SKM-1 treated with dmso at 0.1 percent for 144 hours (cell line): Measurements from ENCODE around the gene IL15RA.
A peak's percentile ranks its signal among the peaks of the same experiment; 100 is the strongest.

Experiments
- DNase-seq: peaks from one replicate; lab custom pipeline; 2025; ENCODE audit not compliant: unreplicated experiment; lab: John Stamatoyannopoulos, UW

The IL15RA gene, protein sequence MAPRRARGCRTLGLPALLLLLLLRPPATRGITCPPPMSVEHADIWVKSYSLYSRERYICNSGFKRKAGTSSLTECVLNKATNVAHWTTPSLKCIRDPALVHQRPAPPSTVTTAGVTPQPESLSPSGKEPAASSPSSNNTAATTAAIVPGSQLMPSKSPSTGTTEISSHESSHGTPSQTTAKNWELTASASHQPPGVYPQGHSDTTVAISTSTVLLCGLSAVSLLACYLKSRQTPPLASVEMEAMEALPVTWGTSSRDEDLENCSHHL

DNA sequence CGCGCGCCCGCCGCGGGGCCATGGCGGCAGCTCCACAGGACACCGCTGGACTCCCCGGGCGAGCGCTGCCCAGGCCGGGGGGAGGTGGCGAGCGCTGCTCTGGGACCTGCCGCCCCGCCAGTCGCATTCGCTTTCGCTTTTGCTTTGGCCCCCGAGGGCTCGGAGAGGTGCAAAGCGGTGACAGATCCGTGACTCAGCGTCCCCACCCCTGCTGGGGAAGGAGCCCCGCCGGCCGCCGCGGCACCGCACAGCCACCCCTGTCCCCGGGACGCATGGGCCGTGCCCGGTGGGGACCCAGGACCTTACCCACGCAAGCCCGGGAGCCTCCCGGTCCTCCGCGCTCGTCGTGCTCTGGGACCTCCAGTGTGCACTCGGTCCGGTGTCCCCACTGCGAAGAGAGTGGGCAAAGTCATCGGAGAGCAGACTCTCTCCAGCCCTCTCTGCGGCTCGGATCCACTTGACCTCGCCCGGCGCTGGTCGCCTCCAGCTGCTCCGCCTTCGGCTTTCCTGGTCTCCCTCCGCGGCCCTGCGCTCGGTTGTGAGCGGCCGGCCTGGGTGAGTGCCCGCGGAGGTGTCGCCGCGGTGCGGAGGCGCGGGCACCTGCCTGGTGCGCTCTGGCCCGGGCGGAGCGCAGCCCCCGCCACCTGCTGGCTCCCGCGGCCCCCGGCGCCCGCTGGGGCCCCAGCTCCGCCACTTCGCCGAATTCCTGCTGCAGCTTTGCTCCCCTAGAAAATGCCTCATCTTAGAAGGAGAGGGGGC is at the start of gene IL15RA:
Gene IL15RA, minus strand, starts transcription at position 73 of the 759 bp plus-strand sequence. Its CDS starts 51 bp downstream, at position 22.
- no peak for DNase-seq

DNA sequence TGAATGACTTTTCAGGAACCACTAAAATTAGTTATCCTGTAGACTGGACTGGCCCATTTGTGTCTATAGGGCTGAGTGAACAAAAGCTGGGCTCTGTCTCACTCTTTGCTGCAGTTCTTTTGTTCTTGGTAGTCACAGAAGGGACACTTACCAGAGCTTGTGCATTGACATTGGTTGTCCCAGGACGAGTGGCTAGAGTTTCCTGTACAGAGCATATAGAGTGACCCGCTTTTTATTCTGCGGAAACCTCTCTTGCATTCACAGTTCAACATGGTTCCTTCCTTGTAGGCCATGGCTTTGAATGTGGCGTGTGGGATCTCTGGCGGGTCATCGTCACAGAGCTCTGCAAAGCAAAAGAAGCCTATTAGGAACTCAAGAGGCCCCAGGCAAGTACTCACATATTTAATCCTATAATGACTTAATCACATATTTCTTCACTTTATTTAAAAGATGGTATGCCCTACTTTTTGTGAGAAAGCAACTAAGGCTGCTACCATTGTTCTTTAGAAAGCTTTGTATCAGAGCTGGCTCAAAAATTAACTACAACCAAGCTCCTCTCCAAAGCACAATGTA is 48.4 kb upstream of the IL15RA start:
- no peak for DNase-seq

DNA sequence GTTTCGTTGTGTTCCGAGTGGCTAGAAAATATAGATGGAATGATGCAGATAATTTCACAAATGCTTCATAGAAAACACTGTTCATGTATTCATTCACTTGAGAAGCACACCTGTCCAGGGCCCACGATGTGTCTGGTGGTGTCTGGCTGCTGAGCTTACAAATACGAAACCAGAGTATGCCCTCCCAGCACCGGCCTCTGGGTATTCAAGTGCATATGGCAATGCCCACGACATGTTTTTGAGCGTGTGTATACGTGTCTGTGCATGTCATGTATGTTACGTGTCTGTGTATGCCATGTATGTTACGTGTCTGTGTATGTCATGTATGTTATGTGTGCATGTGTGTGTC is 47.0 kb upstream of the IL15RA start:
- no peak for DNase-seq

DNA sequence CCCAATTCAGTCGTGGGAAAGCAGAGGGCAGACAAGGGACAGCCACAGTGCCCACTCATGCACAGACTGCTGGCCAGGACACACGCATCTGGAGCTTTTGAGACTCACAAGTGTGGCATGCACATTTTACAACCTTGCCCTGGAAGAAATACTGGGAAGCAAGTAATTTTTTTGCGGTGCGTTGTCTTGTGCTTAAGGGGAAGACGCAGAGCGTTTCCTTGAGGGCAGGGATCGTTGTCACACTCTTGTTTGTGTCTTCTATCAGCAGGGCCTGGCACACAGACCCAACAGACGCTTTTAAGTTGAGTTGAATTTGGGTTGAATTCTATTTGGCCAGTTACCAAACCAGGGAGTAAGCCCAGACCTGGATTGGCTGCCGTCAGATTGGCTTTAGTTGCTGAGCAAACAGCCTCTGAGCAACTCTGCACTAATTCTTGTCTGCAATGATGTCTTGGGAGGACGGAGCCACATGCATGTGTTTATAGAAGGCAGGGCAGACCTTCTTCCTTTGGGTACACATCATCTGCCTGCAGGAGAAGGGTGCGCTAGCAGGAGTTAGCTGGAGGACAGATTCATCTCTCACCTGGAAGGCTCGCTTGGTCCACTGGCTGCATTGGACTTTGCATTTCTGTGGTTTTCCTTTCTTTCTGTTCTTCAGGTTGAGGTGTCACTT is 46.5 kb upstream of the IL15RA start:
- DNase-seq, result no peak

DNA sequence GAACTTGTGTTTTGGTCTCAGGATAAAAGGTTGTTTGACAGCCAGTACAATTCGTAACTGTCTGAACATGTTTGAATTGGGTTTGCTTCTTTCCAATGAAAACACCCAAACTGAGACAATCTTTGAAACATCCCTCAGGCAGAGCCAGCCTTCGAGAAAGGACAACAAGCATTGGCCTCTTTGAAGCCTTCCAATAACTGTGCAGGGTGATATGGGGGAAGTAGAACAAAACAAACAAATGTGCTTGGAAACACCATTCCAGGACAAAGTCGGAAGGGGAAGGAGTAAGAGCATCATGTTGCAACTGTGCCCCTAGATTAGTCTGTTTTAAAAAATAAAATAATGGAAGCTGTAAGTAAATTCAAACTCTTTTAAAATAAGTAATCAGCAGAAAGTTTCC is 45.3 kb upstream of the IL15RA start:
- DNase-seq, result no peak

DNA sequence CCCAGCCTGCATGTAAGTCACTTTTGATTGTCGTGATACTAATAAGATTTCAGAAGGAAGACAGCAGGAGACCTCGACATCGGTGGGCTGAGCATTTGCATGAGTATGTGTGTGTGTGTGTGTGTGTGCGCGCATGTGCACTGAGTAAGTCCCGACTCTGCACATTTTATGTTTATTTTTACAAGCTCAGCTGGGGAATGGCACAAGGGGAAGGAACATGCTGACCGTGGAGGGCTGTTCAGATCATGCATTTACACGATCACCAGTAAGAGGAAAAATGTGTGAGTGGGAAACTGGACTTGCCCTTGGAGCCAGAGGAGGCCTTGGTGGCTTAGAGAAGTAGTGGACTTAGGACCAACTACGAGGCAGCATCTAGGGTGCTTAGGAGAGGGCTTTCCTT is 43.5 kb upstream of the IL15RA start:
- no peak for DNase-seq

DNA sequence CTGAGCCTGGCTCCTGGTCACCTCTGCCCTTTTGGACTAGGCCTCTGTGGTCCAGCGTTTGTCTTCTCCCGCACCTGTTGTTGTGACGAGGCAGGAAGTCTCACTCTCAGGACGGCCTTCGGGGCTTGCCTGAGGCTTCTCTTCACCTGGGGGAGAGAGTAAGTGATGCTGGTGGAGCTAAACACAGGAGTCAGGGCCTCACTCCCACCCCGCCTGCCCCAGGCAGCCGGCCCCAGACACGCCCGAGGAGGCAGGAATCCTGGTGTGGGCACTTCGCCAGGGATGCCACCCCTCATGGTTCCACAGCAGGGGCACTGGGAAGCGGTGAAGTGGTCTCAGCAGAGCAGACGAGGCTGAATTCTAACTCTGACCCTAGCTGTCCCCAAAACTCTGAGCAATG is 42.5 kb upstream of the IL15RA start:
- DNase-seq, result no peak

DNA sequence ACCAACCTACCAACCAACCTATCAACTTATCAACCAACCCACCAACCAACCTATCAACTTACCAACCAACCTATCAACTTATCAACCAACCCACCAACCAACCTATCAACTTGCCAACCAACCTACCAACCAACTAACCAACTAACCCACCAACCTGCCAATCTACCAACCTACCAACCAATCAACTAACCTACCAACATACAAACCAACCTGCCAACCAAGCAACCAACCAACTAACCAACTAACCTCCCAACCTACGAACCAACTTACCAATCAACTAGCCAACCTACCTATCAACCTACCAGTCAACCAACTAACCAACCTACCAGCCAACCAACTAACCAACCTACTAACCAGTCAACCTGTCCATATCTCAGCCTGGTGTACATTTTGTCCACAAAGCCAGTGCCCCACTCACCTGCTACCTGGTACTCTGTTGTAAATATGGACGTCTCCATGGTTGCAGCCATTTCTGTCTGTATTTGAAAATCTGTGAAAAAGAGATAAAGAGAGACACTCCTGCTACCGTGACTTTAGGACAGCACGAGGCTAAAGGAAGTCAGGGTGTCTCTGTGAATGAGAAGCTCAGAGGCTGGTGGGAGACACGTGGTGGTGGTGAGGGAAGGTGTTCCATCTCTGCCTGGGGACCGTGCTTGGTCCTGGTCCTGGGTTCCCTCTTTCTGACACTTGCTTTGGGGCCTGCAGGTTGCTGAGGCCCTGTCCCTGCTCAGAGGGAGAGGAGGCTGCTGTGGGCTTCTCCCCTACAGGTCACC is 41.9 kb upstream of the IL15RA start:
- no peak for DNase-seq

DNA sequence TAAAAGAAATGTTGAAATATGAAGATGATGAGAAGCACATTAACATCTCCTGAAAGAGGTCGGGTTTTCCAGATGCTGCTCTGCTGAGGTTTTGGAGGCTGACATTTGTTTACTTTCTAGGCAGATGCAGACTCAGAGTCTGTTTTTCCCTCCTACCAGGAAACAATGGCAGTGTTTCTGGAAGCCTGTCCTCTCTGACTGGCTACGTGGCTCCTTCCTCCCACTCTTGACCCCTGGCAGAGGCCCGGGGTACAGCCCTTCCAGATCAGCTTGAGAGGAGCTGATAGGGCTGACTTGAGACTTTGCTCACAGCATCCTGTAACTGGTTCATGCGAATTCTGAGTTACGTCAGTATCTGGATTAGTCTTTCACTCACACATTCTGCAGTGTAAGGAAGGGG is 41.1 kb upstream of the IL15RA start:
- no peak for DNase-seq

DNA sequence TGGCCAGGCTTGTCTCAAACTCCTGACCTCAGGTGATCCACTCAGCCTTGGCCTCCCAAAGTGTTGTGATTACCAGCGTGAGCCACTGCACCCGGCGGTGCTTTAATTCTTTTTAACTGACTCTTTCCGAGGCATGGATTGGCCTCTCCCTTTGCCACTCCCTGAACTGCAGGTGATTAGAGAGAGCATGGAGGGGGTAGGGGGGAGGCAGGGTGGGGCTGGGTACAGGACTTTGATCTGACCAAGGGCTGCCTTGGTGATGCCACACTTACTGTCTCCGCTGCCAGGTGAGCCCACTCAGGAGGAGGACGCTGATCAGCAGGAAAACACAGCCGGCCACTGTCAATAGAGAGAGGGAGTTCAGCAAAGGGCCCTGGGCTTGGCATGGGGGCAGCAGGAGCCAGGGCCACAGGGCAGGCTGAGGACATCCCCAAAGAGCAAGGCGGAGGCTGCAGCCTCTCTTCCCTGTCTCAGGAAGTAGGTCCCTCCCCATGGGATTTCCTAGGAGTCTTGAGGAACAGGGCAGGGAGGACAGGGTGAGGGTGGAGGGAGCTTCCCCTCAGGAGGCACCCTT is 40.5 kb upstream of the IL15RA start:
- DNase-seq, result no peak

DNA sequence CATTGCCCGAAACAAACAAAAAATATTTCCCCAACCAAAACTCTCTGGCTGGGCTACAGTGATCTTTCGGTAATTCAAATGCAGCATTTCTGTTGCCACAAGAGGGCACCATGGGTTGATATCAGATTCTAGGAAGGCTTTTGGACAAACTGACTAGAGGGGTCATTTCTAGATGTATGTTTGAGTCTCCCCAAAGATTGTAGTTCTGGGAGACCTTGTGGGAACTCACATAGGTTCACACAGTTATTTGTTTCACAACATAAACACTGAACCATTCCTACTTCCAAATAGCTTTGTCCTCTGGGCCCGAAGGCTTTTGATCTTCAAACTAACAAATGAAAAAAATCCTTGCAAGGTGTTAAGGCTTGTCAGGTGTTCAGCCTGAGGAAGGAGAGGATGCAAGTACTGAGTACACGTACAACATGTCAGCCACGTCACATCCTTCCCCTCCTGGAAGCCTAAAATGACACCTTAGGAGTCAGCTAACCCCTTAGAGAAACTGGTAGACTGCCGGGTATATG is 37.0 kb upstream of the IL15RA start:
- peak; percentile 11 for DNase-seq

DNA sequence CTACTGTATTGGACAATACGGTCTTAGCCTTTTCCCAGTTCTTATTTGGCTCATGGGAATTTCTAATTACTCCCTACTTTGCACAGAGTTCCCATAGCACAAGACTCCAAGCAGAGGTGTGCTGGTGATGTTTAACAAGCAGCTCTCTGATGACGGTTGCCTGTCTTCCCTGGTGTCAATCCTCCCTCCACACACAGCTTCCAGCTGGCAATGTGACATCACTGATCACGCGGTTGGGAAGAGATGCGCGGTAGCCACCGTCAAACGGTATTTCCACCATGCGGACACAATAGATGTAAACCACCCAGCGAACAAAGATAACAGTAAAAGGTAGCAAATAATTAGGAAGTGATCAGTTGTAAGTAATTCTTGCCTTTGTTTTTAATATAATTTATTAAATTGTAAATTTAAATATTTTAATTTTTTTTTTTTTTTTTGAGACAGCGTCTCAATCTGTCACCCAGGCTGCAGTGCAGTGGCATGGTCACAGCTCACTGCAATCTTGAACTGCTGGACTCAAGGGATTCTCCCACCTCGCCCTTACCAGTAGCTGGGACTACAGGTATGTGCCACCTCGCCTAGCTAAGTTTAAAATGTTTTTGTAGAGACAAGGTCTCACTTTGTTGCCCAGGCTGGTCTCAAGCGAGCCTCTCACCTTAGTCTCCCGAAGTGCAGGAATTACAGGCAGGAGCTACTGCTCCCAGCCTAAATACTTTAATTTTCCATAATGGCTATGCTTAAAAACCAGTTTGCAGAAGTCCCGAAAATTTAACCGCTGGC is 36.3 kb upstream of the IL15RA start:
- DNase-seq, result no peak

DNA sequence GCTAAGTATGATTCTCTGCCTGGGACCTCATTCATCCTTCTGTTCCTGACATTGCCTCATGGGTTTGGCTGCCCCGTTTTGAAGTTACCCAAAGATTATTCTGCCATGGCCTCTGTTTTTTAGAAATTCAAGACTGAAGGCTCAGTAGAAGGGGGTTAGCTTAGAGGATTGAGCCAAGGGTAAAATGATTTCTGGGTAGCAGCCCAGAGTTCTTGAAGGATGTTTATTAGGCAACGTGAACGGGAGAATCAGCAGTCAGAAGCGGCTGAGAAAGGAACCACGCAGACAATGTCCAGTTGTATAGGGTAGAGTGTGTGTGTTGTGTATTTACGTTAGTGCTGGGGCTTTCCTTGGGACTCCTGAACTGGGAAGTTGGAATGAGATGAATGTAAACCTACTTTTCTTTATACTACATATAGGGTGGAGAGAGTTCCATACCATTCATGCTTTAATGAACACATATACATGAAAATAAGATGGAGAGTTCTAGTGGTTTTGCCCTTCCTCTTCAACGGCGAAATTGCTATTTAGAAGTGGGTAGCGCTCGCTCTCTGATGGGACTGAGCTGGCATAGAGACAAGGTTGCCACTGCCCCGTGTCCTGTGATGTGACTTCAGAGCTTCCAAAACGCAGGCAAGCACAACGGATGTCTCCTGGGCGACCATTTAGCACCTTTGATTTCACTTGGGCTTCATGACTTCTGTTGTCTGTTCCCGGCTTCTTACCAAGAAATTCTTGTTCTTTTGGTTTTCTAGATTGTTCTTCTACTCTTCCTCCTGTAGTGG is 35.0 kb upstream of the IL15RA start:
- DNase-seq, result no peak

DNA sequence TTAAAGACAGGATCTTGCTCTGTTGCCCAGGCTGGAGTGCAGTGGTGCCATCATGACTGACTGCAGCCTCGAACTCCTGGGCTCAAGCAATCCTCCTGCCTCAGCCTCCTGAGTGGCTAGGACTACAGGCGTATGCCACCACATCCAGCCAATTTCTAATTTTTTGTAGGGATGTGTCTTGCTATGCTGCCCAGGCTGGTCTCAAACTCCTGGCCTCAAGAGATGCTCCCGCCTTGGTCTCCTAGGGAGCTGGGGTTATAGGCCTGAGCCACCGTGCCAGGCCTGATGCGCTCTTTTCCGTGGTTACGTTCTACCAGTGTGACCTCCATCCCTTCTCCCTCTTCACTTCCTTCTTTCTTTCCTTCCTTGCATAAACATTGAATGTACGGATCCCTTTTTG is 34.2 kb upstream of the IL15RA start:
- no peak for DNase-seq

DNA sequence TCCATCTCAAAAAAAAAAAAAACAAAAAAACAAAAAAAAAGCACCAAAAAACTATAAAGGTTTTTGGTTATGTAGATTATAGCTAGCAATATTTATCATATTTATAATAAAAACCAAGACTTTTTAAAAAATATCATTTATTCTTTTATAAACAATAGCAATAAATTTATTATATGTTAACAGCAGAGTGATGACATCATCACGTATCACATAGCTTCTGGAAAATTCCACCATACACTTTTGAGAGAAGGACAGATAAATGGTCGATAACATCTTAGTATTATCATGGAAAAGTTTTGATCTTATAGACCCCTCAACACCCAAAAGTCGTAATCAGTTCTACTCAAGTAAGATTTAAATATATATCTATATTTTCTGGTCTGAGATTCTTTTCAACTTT is 33.2 kb upstream of the IL15RA start:
- DNase-seq, result no peak

DNA sequence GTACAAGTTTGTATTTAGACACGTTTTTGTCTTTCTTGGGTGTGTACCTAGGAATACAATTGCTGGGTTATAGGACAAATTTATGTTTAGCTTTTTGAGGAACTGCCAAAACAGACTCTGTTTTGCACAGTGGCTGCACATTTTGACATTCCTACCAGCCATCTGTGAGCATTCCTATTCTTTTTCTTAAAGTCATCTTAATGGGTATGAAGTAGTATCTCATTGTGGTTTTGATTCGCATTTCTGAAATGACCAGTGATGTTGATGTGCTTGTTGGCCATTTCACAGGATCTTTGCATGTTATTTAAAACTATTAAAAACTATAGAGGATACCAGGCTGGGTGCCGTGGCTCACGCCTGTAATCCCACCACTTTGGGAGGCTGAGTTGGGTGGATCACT is 32.6 kb upstream of the IL15RA start:
- no peak for DNase-seq

DNA sequence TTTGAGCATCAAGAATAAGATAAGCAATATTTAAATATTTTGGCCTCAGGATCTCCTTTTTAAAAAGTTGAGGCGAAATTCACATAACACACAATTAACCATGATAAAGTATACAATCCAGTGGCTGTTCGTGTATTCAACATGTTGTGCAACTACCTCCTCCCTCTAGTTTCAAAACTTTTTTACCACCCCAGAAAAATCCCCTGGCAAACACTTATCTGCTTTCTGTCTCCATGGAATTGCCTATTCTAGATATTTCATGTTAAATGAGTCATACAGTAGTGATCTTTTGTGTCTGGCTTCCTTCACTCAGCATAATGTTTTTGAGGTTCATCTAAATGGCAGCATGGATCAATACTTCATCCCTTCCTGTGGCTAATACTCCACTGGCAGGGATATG is 31.8 kb upstream of the IL15RA start:
- DNase-seq, result no peak

DNA sequence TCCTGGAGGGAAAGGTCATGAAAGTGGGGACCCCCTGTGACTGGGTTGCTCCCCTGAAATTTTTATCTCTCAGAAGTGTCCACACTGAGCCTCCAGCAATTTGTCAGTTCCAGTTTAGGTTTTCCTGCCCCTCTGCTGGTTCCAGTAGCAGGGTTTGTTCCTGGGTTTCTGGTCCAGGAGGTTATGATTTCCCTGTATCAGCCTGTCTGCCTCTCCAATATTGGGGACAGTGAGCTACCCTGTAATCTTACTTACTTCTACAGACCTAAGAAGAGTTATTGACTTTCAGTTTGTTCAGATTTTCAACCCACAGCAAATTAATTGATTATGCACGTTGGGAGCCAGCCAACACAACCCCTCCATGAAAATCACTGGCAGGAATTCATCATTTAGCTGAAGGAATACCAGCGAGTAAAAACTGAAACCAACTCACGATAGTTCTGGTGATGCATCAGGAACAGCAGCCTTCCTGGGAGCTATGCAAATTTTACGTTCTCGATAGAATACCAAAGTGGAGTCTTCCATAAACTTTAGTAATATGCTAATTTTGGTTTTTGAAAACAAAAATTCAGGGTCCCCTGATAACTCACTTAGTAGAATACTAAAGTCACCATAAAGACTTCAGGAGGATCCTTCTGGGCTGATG is 31.3 kb upstream of the IL15RA start:
- no peak for DNase-seq

DNA sequence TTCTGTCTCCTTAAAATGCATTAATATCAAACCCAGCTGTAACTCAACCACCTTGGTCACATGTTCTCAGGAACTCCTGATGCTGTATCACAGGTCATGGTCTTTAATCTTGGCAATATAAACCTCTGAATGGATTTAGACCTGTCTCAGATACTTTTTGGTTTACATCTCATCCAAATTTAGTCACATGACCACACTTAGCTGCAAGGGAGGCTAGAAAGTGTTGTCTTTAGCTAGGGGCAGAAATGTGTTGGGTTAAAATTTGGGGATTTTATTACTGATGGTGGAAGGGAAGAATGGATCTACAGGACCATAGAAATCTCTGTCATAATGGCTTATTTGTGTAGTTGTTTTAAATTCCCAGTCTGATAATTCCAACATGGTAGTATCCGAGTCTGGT is 29.6 kb upstream of the IL15RA start:
- DNase-seq, result no peak
